ENCODE results near the gene GPR158.
"Not testable (repeated sequence)": the region's sequence is repeated elsewhere in the genome, so short reads cannot be mapped to it uniquely, and the experiment has no call there.

Gene GPR158

DNA sequence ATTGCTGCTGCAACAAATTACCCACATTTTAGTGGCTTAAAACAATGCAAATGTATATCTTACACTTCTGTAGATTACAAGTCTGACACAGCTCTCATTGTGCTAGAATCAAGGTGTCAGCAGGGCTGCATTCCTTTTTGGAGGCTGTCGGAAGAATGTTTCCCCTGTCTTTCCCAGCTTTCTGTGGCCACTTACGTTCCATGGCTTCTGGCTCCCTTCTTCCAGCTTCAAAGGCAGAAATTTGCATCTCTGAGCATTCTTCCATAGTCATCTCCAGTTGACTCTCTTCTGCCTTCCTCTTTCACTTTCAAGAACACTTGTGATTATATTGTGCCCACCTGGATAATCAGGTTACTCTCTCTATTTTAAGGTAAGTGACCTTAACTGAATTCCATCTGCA lies 125.3 kb downstream of the GPR158 start:
- in situ Hi-C loops (cut with MboI; ENCODE audit: low sequenced_read_pairs): no loop called here

DNA sequence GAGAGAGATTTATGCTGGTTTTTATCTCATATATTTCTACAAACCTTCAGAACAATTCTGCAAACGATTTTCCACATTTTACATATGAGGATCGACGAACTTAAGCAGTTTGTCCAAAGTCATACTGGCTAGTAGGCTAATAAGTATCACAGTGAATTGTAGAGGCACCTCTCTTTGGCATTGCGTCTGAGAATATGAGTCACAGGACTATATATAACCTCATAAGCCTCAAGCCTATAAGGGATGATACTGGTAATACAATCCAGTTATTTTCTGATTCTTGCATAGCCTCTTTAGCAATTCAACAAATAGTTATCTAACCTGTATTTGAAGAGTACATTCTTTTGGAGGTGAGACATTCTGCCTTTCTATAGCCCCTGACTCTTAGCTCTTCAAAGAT lies 129.8 kb downstream of the GPR158 start:
- in situ Hi-C loops (cut with MboI; ENCODE audit: low sequenced_read_pairs): no loop called here

DNA sequence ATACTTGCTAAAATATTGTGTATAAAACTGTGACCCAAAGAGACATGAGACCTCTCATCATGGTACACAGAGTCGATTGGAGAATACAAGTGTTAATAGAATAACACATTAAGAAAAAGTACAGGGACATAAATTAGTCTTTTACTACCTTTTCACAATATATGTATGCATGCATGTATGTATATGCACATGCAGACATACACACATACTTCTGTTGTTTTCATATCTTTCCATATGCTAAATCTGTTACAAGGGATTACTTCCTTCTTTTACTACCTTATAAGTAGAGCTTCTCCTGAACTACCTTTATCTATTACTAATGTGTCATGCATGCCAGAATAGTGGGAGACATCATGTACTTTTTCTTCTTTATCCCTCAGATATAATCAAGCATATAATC lies 131.6 kb downstream of the GPR158 start:
- in situ Hi-C loops (cut with MboI; ENCODE audit: low sequenced_read_pairs): no loop called here

DNA sequence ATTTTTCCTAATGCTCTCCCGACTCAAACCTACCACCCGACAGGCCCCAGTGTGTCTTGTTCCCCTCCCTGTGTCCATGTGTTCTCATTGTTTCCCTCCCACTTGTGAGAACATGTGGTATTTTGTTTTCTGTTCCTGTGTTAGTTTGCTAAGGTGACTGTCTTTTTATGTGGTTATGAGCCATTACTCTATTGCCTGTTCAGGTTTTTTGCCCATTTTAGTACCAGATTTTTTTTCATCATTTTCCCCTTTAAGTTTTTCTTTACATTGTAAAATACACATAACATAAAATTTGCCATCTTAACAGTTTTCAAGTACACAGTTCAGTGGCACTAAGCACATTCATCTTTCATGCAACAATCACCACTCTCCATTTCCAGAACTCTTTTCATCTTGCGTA lies 133.5 kb downstream of the GPR158 start:
- in situ Hi-C loops (cut with MboI; ENCODE audit: low sequenced_read_pairs): no loop called here

DNA sequence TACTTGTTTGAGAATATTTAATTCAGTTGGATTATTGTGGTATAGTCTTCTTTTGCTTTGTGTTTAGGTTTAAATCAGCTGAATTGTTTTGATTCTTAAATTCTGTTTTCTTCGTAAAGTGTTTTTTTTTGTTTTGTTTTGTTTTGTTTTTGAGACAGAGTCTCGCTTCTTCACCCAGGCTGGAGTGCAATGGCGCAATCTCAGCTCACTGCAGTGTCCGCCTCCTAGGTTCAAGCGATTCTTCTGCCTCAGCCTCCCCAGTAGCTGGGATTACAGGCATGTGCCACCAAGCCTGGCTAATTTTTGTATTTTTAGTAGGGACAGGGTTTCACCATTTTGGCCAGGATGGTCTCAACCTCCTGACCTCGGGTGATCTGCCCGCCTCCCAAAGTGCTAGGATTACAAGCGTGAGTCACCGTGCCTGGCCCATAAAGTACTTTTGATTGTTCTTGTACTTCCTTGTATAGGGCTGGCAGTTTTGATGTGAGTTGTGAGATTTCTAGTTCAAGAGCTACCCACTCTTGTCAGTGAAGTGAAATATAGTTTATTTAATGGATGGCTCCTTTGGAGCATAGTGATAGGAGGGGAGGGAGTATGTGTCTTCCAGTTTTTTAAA lies 142.9 kb downstream of the GPR158 start:
- in situ Hi-C loops (cut with MboI; ENCODE audit: low sequenced_read_pairs): not testable (repeated sequence)

DNA sequence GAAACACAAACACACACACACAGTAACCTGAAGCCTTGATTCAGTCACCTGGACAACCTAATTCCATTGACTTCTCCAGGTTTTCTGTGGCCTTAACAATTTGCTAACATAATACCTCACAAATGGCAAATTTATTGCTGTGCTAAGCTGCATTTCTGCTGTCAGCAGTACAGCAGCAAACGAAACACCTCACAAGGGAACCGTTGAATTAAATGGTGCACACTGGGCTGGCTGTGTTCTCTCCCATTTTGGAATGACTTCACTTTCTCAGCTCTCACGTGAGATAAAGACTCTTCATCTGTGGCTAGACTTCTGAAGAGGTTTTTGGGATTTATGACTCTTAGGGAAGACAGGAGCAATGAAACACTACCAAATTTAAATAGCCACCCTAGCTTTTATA lies 152.5 kb downstream of the GPR158 start:
- in situ Hi-C loops (cut with MboI; ENCODE audit: low sequenced_read_pairs): no loop called here

DNA sequence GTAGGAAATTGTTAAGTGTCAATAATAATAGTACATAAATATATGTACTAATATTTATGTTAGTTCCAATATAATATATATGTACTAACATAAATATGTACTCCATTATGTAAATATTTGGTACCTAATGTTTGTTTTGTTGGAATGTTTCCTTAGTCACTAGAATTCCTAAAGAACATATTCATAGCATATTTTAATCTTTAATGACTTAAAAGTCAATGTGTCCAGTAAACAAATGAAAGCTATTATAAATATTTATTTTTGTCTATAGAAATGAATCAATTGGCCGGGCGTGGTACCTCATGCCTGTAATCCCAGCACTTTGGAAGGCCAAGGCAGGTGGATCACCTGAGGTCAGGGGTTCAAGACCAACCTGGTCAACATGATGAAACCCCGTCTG lies 153.6 kb downstream of the GPR158 start:
- in situ Hi-C loops (cut with MboI; ENCODE audit: low sequenced_read_pairs): no loop called here

DNA sequence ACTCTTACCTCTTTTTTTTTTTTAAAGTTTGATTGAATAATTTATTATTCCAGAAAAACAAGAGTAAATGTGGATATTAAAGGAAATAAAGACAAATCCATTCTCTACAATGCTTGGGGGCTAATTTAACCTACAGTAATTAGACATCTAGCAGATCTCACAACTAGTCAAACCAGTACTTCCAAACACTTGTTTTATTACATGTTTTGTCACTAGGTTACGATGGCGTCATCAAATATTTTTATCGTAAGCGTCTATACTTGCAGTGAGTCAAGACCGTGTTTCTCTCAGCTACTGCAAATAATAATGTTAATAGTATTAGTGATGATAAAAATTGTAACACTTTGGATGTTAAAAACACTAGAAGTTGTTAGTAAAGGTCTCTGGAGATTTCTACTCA lies 154.8 kb downstream of the GPR158 start:
- in situ Hi-C loops (cut with MboI; ENCODE audit: low sequenced_read_pairs): not testable (repeated sequence)

DNA sequence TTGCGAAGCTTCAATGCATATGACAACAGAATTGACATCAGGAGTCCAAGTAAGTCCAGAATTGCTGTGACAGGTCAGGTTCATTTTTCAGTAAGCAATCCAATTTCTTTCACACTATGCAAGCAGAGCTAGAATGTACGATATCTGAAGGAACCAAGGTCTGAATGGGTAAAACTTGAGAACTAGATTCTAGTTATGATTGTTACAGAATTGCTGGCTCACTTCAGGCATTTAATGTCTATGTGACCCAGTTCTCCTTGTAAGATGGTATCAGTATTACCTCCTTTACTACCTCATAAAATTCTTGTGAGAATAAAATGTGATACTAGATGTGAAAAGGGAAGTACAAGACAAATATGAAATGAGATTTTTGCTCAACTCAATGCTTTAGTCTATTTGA lies 159.6 kb downstream of the GPR158 start:
- in situ Hi-C loops (cut with MboI; ENCODE audit: low sequenced_read_pairs): no loop called here

DNA sequence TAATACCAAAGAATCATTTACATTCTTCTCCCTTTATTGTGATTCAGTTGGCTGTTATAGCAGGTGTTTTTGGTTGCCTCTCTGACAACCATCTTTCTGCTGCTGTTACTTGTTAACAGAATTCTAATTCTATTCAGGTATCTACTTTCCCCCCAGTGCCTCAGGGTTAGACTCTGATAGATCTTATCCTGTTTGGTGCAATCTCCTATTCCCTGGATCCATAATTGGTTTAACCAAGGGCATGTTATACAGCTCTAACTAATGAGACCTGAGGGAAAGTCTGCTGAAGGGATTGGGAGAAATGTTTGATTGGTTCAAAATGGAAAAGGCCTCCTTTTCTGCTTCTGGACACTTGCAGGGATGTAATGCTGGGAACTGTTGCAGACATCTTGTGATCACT lies 161.5 kb downstream of the GPR158 start:
- in situ Hi-C loops (cut with MboI; ENCODE audit: low sequenced_read_pairs): no loop called here

DNA sequence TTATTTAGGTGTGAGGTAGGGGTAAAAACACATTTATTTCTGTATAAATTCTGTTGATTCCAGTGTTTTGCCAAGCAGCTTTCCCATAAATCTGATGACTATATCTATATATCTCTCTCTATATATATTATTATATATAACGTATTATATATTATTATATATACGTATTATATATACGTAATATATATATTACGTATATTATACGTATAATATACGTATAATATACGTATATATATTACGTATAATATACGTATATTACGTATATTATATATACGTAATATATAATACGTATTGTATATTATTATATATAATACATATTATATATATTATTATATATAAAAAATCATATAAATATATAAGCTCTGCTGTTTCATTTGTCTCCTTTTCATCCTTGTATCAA lies 163.5 kb downstream of the GPR158 start:
- in situ Hi-C loops (cut with MboI; ENCODE audit: low sequenced_read_pairs): no loop called here

DNA sequence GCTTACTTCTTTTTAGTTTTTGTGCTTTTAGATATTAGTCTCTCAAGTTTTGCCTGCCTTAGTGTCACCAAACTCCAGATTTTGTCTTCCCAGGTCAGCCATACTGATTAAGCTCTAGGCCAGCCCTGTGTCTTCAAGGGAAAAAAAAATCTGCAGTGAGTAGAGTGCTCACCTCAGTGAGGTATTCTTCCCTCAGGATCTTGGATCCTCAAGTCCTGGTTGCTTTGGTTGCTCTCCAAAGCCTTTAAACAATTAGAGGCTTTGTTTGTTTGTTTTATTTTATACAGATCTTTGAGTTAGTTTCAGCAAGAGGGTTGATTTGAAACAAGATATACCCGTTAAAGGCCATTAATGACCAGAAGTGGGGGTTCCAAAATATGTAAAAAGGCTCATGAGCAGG lies 165.2 kb downstream of the GPR158 start:
- in situ Hi-C loops (cut with MboI; ENCODE audit: low sequenced_read_pairs): no loop called here

DNA sequence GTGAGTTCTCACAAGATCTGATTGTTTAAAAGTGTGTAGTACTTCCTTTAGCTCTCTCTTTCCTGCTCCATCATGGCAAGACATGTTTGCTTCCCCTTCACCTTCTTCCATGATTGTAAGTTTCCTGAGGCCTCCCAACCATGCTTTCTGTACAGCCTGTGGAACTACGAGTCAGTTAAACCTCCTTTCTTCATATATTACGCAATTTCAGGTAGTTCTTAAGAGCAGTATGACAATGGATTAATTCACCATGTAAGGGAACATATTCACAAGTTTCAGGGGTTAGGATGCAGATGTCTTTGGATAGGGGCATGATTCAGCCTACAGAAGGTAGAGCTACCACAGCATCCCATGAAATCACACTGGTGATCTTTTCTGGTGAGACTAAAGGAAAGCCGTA lies 174.7 kb downstream of the GPR158 start:
- in situ Hi-C loops (cut with MboI; ENCODE audit: low sequenced_read_pairs): no loop called here

DNA sequence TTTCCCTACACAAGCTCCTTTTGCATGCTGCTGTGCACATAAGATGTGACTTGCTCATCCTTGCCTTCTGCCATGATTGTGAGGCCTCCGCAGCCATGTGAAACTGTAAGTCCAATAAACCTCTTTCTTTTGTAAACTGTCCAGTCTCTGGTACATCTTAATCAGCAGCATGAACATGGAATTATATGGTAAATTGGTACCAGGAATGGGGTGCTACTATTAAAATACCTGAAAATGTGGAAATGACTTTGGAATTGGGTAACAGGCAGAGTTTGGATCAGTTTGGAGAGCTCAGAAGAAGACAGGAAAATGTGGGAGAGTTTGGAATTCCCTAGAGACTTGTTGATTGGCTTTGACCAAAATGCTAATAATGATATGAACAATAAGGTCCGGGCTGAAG lies 181.8 kb downstream of the GPR158 start:
- in situ Hi-C loops (cut with MboI; ENCODE audit: low sequenced_read_pairs): no loop called here

DNA sequence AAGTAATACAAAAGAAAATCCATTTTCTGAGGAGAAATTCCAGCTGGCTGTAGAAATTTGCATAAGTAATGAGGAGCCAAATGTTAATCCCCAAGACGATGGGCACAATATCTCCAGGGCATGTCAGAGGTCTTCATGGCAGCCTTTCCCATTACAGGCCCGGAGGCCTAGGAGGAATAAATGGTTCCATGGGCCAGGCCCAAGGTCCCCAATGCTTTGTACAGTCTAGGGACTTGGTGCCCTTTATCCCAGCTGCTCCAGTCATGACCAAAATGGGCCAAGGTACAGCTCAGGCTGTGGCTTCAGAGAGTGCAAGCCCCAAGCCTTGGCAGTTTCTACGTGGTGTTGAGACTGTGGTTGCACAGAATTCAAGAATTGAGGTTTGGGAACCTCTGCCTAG lies 182.5 kb downstream of the GPR158 start:
- in situ Hi-C loops (cut with MboI; ENCODE audit: low sequenced_read_pairs): no loop called here

DNA sequence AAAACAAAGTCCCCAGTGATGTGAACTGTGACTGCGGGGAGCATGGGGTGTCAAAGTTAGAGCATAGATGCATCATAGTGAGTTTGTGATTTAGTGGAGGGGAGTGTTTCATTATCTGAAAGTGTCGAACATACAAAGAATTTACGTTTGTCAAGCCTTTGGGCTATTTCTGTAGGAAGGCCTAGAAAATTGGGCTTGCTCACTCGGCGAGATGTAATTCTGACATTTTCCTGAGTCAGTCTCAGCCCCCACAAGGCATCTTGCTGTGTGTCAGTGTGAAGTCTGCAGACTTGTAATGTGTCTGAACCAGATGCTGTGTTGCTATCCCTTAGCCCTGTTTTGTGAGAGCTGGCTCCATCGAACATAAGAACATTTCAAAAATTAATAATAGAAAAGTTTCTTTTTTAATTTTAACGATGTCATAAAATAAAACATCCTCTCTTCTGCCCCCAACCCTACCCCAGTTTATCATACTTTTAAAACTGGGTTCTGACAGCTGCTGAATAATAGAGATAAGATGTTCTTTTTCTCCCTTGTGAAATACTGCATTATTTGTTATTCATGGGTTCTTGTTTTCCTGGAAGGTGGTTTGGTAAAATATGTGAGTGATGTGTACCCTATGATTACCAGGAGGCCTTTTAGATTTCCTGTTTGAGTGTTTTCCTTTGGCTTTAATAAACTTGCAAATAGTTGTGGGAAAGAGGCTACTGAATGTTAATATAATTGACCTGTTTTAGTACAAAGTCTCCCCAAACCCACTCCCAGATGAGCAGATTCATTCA lies 207.4 kb downstream of the GPR158 start:
- in situ Hi-C loops (cut with MboI; ENCODE audit: low sequenced_read_pairs): no loop called here

DNA sequence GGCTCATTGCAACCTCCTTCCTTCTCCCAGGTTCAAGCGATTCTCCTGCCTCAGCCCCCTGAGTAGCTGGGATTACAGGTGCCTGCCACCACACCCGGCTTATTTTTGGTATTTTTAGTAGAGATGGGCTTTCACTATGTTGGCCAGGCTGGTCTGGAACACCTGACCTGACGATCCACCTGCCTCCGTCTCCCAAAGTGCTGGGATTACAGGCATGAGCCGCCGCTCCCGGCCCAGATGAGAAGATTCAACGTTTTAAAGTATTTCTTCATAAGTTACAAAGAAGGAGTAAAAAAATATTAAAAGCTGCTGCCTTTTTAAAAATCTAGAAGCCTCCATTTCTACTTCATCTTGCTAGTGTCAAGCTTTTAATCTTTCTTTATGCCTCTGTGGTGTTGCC lies 208.1 kb downstream of the GPR158 start:
- in situ Hi-C loops (cut with MboI; ENCODE audit: low sequenced_read_pairs): not testable (repeated sequence)

DNA sequence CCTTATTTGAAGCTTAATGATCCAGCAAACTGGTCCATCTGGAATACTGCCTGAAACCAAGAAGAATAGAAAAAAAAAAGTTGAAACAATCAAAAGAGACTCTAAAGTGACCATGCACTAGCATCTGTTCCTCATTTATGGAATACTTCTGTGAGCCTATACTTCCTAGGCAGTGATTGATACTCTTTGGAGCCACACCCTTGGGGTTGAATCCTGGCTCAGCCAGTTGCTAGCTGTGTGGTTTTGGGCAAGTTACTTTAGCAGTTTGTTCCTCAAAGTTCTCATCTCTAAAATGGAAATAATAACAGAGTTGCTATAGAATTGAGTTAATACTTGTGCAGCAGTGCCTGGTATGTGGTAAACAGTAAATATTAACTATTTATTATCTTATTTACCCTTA lies 208.9 kb downstream of the GPR158 start:
- in situ Hi-C loops (cut with MboI; ENCODE audit: low sequenced_read_pairs): no loop called here

DNA sequence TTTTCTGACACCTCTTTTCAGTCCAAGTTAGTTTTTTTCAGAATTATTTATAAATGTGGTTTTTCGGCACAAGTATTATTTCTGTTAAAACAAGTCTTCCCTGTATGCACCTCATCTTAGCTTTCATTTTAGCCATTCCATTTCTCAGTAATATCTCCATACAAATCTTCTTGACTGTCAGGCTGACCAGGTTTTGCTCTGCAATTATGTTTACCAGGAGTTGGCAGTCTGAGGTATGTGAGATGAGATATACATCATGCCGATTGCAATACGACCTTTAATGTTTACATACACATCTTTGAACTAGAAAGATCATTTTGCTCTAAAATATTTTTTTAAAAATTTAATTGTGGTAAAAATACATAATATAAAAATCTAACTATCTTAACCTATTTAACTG lies 209.8 kb downstream of the GPR158 start:
- in situ Hi-C loops (cut with MboI; ENCODE audit: low sequenced_read_pairs): no loop called here

DNA sequence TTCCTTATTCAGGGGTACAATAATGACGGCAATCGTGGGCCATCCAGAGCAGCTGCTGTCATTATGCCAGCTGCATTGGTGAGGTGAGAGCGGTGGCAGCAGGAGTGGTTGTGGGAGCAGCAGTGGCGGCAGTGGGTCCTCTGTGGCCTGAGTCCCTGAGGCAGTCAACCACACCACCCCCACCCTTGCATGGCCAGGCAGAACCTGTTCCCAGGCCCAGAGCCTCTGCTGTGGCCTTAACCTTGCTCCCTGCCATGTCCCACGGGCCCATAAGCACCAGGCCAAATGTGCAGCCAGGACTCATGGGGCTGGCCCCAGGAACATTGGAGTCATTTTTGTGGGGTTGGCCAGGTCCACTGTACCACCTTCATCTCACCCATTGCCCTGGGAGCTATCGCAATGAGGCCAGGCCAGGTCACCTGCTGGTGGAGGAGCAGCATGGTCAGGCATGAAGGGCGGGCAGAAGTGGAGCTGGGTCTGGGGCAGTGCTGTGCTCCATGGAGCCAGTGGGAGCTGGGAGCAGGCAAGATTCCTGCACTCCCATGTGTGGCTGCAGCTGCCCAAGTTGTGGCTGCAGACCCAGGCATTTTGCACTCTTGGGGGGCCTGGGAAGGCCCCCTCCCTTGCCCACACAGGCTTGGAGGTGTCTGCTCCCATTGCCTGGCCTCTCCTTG lies 213.5 kb downstream of the GPR158 start:
- in situ Hi-C loops (cut with MboI; ENCODE audit: low sequenced_read_pairs): no loop called here

DNA sequence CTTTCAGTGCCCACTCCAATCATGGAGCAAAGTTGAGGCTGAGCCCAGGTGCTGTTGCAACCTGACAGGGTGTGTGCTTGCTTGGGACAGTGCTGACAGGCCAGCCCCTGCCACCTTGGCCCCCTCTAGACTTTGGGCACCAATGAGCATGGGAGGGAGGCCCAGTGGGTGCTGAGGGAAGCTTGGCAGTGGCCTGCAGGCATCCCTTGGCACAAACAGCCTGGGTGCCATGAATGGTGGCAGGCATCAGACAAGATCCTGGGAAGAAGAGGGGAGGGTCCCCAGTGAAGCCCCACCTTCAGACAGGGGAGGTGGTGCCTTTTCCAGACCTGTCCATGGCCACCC lies 214.0 kb downstream of the GPR158 start:
- in situ Hi-C loops (cut with MboI; ENCODE audit: low sequenced_read_pairs): no loop called here

DNA sequence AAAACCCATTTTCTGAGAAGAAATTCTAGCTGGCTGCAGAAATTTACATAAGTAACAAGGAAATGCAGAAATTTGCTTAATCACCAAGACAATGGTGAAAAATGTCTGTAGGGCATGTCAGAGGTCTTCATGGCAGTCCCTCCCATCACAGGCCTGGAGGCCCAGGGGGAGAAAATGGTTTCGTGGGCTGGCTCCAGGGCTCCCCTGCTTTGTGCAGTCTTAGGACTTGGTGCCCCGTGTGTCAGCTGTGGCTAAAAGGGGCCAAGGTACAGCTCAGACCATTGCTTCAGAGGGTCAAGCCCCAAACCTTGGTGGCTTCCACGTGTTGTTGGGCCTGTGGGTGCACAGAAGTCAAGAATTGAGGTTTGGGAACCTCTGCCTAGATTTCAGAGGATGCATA lies 215.9 kb downstream of the GPR158 start:
- in situ Hi-C loops (cut with MboI; ENCODE audit: low sequenced_read_pairs): no loop called here
